Hematopoietic multipotent progenitor cell treated with erythropoietin and hydrocortisone succinate and interleukin-3 and kit ligand, for 17 days (in vitro differentiated cells): ENCODE results near the gene RGR.

ENCODE experiments used
- DNase-seq: peaks from one replicate; pipeline ENCODE4 v3.0.0-alpha.2; 2015; ENCODE audit warnings: low spot score

The RGR gene

GRCh38 chr10:84221916-84222315 is 22.9 kb upstream of the RGR start:
- DNase-seq: no peak

GRCh38 chr10:84224411-84225028 is 20.3 kb upstream of the RGR start:
- DNase-seq: no peak

GRCh38 chr10:84225427-84226173 is 19.3 kb upstream of the RGR start, which contains the start of gene LRIT2:
Gene LRIT2, minus strand, starts transcription at chr10:84225544. Its CDS starts 24 bp downstream, at chr10:84225520.
- DNase-seq: no peak

DNA sequence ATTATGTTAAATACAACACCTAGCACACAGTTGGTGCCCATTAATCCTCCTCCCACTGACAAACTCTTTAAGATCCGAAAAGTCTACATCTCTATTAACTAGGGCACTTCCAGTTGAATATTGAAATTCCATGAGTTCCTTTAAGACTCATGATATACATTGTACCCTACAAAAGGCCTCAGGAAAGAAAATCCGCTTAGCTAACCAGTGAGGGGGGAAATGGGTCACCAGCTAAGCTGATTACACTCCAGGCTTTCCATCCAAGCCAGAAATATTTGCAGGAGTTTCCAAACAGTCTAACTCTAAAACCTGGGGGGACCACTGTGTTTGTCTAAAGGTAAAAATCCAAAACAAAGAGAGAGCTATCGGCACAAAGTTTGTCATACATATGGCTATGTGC is 18.2 kb upstream of the RGR start:
- no peak for DNase-seq

DNA sequence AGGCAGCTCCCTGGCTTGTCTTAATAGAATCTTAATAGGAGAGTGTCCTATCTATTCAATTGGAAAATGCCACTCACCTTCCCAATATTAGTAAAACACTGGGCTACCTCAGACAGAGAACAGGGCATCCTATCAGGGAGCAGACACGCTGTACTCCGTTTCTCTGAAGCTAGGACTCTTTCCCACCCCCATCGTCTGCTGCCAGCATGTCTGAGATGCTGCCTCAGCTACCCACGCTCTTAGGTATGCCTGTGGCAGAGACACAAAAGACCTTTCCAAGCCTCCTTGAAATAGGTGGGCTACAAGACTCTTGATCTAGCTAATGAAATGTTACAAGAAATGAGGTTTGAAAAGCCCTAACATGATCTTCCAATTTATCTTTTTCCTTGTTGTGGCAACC is 17.0 kb upstream of the RGR start:
- DNase-seq: no peak

GRCh38 chr10:84230359-84230758 is 14.5 kb upstream of the RGR start:
- no peak for DNase-seq

GRCh38 chr10:84232376-84232775 is 12.5 kb upstream of the RGR start:
- no peak for DNase-seq

DNA sequence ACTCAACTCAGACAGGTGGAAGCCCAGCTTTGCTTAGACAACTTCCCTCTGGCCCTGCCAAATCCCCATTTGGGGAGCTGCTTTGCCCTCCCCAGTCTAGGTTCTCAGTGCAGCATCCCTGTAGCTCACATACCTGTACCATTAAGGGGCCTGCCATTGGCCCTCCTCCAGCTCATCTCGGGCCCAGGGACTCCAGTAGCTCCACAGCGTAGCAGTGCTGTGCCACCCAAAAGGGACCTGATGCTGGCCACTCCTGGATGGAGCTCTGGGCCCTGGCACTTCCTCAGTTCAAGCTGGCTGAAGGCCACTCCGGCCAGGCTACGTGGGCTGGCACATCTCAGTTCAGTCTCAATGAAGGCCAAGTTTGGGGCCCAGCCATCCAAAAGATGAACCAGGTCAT is 10.9 kb upstream of the RGR start:
- no peak for DNase-seq

DNA sequence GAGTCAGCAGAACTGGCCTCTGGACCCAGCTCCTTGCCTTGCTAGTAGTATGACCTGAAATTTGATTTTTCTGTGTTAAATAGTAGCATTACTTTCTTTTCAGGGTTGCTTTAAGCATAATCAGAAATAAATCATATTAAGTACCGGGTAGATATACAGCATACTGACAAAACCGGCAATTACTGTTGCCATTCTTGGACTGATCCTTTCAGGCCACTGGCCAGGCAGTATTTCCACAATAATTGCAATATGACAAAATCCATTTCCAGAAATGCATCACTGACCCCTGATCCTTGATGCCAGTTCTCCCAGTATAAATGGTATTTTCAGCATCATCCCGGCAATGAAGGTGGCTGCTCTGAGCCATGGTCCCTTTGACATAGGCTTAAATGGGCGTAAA is 10.4 kb upstream of the RGR start:
- no peak for DNase-seq

DNA sequence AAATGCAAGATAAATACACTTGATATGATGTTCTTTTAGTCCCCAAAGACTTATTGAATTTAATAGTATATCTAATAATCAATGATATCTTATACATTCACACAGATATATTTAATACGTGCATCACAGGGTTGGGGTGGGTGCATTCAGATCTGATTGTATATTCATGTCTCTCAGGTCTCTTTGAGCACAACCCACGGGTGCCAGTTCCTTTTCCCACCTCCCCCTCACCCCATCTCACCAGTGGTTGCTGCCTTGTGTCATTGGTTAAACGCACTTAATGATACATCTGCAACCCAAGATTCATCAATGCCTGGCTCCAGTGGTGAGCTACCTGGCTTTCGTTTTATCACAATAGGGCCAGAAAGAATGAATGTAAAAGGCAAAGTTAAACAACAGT is 9.8 kb upstream of the RGR start:
- DNase-seq: no peak

DNA sequence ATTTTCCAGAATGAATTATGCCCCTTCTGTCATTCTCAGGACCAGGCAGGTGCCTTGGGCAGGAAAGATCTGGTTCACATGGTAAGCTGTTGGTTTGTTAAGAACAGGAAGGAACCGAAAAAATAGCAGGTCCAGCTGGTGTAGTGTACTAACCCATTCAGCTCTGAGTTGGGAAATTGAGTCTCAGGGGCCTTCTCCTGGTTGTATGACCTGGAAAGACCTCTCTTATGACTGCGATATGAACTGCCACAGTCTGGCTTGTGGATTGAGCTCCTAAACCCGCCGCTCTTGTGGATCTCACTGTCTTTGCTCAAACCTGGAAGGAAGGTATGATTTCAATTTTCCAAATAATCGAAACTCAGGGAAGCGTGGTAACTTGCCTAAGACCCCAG is 8.1 kb upstream of the RGR start:
- DNase-seq: no peak

GRCh38 chr10:84237199-84238051 is 7.4 kb upstream of the RGR start:
- no peak for DNase-seq

- DNase-seq: no peak
Measured at GRCh38 chr10:84238909-84239308, 5.9 kb upstream of the RGR start.

DNA sequence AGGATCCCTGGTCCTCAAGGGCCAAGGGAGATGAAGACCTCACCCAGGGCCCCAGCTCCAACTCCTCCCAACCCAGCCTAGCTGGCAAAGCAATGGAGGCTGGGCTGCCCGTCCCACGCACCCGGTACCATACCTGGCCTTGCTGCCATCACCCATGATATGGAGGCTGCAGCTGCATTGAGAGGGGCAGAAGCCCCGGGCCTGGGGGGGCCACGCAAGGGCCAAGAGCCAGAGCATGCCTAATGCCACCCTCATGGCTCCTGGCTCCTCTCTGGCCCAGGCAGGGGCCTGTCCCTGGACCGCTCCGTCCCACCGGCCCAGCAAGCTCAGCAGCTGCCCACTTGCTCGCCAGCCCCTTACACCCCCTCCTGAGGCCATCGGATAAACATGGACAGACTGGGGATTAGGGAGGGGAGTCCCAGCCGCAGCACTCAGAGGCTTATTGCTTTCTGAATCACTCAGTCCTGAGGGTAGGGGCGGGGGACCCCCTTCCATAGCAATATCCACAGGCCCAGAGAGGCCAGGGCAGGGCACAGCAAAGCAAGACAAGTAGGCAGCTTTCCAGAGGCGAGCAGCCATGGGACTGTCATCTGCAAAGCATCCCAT is 3.6 kb upstream of the RGR start, which contains the start of gene LRIT1:
Gene LRIT1, minus strand, starts transcription at position 362 of the 606 bp plus-strand sequence. Its CDS starts 107 bp downstream, at position 255.
- no peak for DNase-seq

DNA sequence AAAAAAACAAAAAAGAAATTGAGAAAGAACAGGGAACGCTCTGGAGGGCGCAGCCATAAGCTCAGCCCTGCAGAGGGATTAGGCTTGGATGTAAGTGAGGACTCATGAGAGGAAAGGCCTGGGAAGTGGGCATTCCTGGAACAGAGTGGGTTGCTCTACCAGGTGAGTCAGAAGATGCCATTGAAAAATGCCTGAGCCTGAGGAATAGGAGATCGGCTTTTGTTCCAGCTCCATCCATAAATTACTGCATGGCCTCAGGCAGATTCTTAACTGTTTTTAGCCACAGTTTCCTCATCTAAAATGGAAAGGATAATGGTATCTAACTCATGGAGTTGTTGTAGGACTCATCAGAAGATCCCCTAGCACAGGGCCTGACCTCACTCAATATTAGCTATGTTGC is 1.1 kb upstream of the RGR start:
- DNase-seq: no peak

GRCh38 chr10:84247496-84247895 is 2.6 kb downstream of the RGR start:
- no peak for DNase-seq

GRCh38 chr10:84248794-84249193 is 3.9 kb downstream of the RGR start:
- no peak for DNase-seq

GRCh38 chr10:84254552-84255478 is 10.0 kb downstream of the RGR start:
- DNase-seq: no peak

DNA sequence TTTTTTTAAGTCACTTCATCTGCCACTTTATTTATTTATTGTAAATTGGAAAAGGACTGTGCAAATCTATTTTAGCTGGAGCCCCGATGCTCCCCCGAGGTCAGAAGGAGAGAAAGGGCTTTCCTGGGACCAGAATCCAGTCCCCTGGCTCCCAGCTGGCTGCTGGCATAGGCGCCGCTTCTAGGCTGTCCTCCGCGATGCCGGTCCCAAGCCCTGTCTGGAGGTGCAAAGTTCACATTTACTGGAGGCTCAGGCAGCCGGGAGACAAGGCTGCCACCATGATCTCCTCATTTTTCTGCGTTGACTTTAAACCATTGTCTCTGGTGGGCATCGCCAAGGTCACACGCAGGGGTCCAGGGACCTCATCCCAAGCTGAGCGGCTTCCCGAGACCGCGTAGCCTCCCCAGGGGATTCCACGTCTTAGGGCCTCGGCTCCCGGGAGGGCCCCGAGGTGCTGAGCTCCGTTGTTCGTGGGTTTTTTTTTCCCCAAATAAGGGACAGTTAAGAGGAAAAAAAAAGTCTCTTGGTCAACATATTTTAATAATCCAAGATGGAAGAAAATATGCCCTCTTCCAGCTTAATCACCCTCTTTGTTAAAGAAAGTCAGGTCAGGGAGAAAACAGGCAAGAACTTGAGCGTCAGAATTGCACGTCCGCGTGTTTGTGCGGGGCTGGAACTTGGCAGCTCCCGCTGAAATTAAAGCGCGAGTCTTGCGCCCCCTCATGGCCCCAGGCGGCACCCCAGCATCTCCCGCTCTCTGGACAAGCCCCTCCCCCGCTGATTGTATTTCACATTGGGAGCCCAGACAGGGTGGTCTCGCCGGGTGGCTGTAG is 11.9 kb downstream of the RGR start:
- DNase-seq: no peak

- no peak for DNase-seq
Measured at GRCh38 chr10:84257343-84258020, 12.6 kb downstream of the RGR start.
